Left ventricle myocardium superior (tissue), 1 donor: ENCODE measurements around the gene HSFX4. TPM values are rescaled to one million over a fixed set of nuclear protein-coding genes. Genes with fewer than 3 reads are reported as not detected.
"Not testable (repeated sequence)": the region's sequence is repeated elsewhere in the genome, so short reads cannot be mapped to it uniquely, and the experiment has no call there.

Source experiments
- ATAC-seq: fragments of 200-7000 bp; cut with Tn5 transposase; one replicate; pipeline ENCODE4 v1.9.1; 2020; ENCODE audit warnings: mild to moderate bottlenecking, moderate library complexity
- DNase-seq: peaks from one replicate; pipeline ENCODE4 v3.0.0-alpha.2; 2020
- intact Hi-C: fragments of 100-400 bp; cut with micrococcal nuclease; formaldehyde crosslinking; loops from one replicate; pipeline ENCODE4 v1.11.0; 2022
- total RNA-seq: library from RNA; stranded (reverse); fragmentation: NEBNext Ultra II Directional; extraction: Animal tissue kit (Norgen Biotek cat#: 25700); gene quantifications from one replicate; pipeline ENCODE4 v1.2.1, GENCODE V29; 2021
- donor health status: DM: no; HTN: yes; CAD: no; lungs with severe emphysema.

Gene HSFX4
- total RNA-seq, 1 donor from 2014 or later = not detected

- ATAC-seq = not testable (repeated sequence)
Measured at GRCh38 chrX:149933547-149933946, 4.2 kb downstream of the HSFX4 start.

GRCh38 chrX:149937328-149937727, 8.0 kb downstream of the HSFX4 start:
- ATAC-seq, intact Hi-C loops, DNase-seq: not testable (repeated sequence)

More at GRCh38 chrX:149933547-149933946, 4.2 kb downstream of the HSFX4 start:
- DNase-seq, intact Hi-C loops: not testable (repeated sequence)

DNA sequence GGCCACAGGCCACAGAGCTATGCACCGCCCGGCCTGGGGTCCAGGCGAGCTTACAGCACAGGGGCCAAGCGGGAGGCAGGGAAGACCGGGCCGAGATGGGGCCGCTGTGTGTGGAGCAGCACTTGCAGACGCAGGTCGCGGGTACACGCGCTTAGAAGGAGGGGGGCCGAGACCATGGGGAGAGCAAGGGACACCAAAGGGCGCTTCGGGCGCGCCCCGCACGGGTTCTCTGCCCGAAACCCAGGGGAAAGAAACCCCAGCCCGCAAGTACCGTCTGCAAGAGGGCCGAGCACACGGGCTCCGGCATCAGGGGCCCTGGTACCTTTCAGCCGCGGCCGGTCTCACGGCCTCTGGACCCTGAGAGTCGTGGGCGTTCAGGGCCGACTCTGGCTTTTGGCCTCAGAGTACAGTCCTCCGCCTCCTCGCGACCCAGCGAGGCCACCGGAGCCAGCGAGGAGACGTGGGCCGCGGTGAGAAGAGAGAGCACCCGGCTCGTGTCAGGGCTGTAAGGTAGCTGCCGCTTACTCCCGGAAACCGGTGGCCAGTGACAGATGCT, 8.6 kb downstream of the HSFX4 start:
- no peak for ATAC-seq
- peak; percentile 42 for DNase-seq
- intact Hi-C loops = no loop called here

DNA sequence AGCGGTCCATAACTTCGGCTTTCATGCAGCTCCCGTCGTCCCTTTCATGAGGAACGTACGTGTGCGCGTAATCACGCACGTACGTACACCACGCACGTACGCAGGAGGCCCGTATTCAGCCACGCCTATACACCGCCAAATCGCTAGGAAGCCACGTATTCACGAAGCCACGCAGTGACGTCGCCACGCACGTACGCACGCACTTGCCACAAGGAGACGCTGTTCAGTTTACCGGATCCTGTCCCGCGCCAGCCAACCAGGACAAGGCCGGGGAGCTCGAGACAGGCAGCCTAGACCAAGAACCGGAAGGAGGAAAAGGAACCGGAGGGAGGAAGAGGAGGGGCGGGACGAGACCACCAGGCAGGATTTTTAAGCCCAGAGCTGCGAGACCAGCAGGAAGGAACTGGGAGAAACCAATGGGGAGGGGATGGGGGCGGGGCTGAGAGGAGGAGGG, 9.1 kb downstream of the HSFX4 start, which contains the start of gene EOLA2:
Gene EOLA2 (minus strand): TSS at position 65 of the 454 bp plus-strand sequence. CDS start 4,617 bp downstream, outside the sequence.
- intact Hi-C loops = no loop called here
- ATAC-seq = peak; percentile 61

DNA sequence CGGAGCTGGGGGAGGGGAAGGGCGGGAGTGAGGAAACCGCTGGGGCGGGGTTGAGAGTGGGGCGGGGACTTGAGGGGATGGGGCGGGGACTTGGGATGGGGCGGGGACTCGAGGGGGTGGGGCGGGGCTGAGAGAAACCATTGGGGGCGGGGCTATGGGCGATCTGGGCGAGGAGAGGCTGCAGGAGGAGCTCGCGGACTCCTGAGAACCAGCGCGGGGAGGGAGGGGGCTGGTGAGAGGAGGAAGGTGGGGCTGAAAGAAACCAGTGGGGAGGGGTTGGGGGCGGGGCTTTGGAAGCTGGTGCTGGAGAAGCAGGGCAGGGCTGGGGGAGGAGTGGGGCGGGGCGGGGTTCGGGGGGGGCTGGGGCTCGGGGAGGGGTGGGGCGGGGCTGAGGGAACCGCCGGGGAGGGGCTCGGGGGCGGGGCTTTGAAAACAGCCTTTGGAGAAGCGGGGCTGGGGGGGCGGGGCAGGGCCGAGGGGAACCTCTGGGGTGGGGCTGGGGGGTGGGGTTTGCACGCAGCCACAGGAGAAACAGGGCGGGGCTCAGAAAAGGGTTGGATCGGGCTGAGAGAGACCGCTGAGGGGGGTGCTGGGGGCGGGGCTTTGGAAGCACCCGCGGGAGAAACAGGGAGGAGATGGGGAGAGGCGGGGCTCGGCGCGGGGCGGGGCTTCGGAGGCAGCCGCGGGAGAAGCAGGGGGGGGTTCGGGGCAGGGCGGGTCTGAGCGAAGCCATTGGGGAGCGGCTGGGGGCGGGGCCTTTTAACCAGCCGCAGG, 9.7 kb downstream of the HSFX4 start:
- peak; percentile 96 for DNase-seq
- intact Hi-C loops = no loop called here
- ATAC-seq = peak; percentile 41

More for the DNA sequence above, 9.1 kb downstream of the HSFX4 start, which contains the start of gene EOLA2:
- peak; percentile 96 for DNase-seq

GRCh38 chrX:149939655-149939904, 10.2 kb downstream of the HSFX4 start:
- peak; percentile 64 for ATAC-seq
- intact Hi-C loops = no loop called here
- DNase-seq = no peak

GRCh38 chrX:149939905-149940673, 10.7 kb downstream of the HSFX4 start:
- intact Hi-C loops = no loop called here
- peak; percentile 74 for ATAC-seq
- DNase-seq = peak; percentile 93

DNA sequence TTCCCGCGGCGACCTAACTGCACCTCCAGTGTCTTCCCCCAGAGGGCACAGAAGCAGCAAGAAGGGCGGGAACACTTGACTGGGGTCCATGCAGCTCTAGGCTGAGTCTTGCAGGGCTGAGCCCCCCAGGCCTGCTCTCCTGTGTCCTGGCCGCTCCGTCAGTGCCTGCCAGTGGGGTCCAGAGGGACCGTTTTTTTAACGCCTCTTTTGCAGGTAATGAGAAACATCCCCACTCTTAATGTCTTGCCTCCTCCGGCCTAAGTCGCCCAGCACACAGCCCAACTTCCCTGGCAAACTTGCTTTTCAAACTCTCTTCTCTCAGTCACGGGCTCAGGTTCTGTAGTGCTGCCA, 11.3 kb downstream of the HSFX4 start:
- intact Hi-C loops, DNase-seq, ATAC-seq: not testable (repeated sequence)

GRCh38 chrX:149945087-149945670, 15.8 kb downstream of the HSFX4 start:
- ATAC-seq, intact Hi-C loops, DNase-seq: not testable (repeated sequence)

GRCh38 chrX:149945820-149946219, 16.4 kb downstream of the HSFX4 start:
- intact Hi-C loops = not testable (repeated sequence)

GRCh38 chrX:149946932-149947331, 17.6 kb downstream of the HSFX4 start:
- ATAC-seq, DNase-seq, intact Hi-C loops: not testable (repeated sequence)

More at GRCh38 chrX:149945820-149946219, 16.4 kb downstream of the HSFX4 start:
- not testable (repeated sequence) for ATAC-seq, DNase-seq

- ATAC-seq (no peak), DNase-seq (no peak)
- intact Hi-C loops = no loop called here
Measured at GRCh38 chrX:149948016-149948415, 18.6 kb downstream of the HSFX4 start.

DNA sequence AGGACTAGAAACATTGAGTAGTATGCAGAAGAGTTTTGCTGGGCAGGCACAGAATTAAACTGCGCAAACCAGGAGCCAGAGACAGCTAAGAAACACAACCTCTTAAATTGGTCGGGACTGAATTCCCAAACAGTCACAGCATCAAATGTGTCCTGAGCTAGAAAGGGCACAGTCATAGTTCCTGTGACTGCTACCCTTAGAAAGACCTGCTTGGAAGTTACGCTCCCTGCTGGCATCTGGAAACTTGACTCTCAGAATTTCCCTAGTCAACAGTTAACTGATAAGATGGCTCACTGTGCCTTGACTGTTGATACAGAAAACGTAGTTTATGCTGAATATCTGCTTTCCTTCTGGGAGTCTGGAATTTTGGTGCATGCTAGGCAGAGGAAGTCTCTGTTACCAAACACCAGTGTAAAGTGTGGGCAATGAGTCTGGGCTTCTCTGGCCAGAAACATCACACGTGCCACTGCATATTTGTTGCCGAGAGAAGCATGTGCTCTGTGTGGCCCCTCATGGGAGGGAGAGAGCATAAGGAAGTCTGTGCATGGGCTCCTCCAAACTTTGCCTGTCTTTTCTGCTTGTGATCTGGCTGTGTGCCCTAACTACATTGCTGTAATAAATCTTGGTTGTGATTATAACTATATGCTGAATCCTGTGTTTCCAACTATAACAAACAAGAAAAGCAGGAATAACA, 20.5 kb downstream of the HSFX4 start:
- DNase-seq (no peak), ATAC-seq (no peak)
- intact Hi-C loops = no loop called here

- peak; percentile 35 for ATAC-seq
- DNase-seq = no peak
- intact Hi-C loops = no loop called here
Measured at GRCh38 chrX:149950681-149951080, 21.3 kb downstream of the HSFX4 start.

GRCh38 chrX:149961572-149961971, 32.2 kb downstream of the HSFX4 start:
- intact Hi-C loops = no loop called here
- ATAC-seq (no peak), DNase-seq (no peak)

DNA sequence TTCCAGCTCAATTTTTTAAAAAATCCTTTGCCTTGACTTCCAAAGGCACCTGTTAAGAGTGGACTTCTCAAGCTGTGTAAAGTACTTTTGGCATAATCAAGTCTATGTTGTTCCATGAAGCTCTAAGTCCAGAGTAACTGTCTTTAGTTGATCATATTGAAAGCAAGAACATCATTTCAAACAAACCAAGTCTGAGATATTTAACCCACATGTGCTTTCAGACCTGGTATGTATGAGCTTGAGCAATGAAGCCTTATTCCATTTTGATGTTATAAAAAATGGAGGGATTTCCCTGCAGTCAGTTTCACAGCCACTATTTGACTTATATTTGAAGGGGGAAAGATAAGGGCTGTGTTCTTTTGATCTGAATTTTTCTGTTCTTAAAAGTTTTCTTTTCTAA, 32.6 kb downstream of the HSFX4 start:
- intact Hi-C loops = no loop called here
- no peak for DNase-seq

DNA sequence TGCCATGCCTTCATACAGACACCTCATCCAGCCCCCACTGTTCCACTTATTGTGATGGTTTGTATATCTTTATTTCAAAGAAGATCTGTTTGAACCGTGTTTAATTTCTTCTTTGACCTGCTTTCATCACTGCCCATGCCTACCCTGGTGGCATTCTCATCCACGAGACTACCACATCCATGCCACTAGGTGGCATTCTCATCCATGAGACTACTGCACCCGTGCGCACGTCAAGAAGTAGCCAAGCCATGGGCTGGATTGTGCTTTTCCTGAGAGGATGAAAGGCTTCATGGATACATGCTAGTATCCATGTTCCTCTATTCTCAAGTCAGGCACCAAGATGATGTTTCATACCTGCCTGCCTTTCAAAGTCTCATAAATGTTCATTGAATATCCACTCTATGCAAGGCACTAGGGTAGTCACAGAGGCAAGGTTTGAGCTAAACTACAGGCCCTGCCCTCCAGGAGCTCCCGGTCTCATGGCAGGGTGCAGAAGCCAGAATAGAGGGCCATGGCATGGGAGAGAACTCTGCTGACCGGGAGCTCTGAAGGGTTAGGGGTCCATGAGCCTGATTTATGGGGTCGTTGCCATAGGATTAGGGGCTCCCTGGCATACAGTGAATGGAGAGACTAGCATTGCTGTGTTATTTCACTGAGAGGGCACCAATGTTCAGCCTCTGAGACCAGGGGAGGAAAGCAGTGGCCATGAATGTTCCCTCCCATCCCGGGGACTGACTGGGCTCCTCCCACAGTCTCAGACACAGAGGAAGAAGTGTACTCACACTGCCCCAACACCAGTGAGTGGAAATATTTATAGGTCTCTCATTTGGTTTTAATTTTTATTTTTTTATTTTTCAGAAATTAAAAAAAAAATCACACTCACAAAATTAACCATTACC, 33.7 kb downstream of the HSFX4 start:
- DNase-seq = peak; percentile 41
- intact Hi-C loops = no loop called here
- ATAC-seq = peak; percentile 84

More for the DNA sequence above, 32.6 kb downstream of the HSFX4 start:
- ATAC-seq = no peak

DNA sequence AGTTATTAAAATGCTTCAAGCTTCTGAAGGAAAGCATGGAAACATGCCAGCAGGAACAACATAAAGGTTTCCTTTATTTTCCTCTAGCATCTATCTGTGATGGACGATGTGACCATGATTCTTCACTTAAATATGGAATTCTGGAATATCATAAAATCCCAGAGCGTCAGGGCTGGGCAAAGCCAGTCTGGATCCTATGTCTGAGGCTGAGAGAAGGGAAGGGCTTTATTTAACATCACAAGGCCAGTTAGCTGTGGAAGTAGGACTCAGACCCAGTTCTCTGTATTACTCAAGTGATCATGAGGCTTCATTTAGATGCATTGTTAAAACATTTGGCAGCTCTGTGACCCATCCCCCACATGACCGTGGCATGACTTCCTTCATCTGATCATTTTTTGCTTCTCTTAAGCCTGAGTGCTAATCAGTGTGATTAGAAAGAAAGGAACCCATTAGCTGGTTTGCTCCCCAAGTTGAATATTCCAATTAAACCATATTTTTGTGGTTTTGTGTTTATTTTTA, 49.8 kb downstream of the HSFX4 start:
- no peak for DNase-seq
- ATAC-seq = no peak
- intact Hi-C loops = no loop called here
